K562 (cell line): Measurements from ENCODE around the gene SUCO. TPM values are rescaled to one million over a fixed set of nuclear protein-coding genes. Genes with fewer than 3 reads are reported as not detected.

ENCODE experiments used
- ATAC-seq: fragments of 200-7000 bp; cut with Tn5 transposase; 3 replicates; pipeline ENCODE4 v1.9.1; 2020; ENCODE audit warnings: moderate library complexity
- BruUV-seq: library from RNA; stranded (reverse); fragments of 400-500 nt; replicated peaks from 2 replicates; lab custom pipeline; 2021; lab: Mats Ljungman, UMichigan
- CTCF ChIA-PET: fragments of 300-600 bp; formaldehyde crosslinking; extraction: SDS; loops from one replicate; lab custom pipeline; 2021; ENCODE audit warnings: low intra/inter-chr PET ratio; lab: Yijun Ruan, JAX
- POLR2A ChIA-PET: fragments of 300-600, 350-650 bp; sonication (Branson Sonifier 250); formaldehyde crosslinking; extraction: SDS; loops from one replicate; lab custom pipeline; 2021; ENCODE audit warnings: antibody characterized with exemption, inconsistent platforms; lab: Yijun Ruan, JAX
- DNase-seq, 4 experiments: peaks; one replicate each; pipeline versions ENCODE4 v3.0.0 to v3.0.0-alpha.2; 2011 to 2018; ENCODE audit warnings: low spot score in 3 of 4, mixed read lengths in 3 of 4; ENCODE audit errors: extremely low read depth in 1 of 4
- FAIRE-seq: peaks from 2 replicates; lab custom pipeline; 2011; peaks lifted over from hg19 to GRCh38; lab: Jason Lieb, UNC
- H2AFZ ChIP-seq: 2 replicates; pipeline ENCODE4 v1.6.0; 2011; ENCODE audit warnings: low read depth, low read length, control low read depth, inconsistent platforms
- H3K27ac ChIP-seq: fragments of 200-600 bp; 3 replicates; pipeline ENCODE4 v1.8.0; 2011; ENCODE audit warnings: low read depth, mild to moderate bottlenecking, control low read depth, inconsistent platforms, low read length, moderate library complexity, mixed read lengths; ENCODE audit errors: extremely low read depth
- H3K27me3 ChIP-seq, 2 experiments: fragments of 300-600 bp in 1 of 2; 2 replicates in 1 of 2; 3 replicates in 1 of 2; pipeline versions ENCODE4 v1.6.0 to v1.8.0; 2011; ENCODE audit warnings: inconsistent platforms in 2 of 2, low read length in 2 of 2, mild to moderate bottlenecking in 1 of 2, mixed read lengths in 1 of 2, moderate library complexity in 1 of 2; ENCODE audit not compliant: control insufficient read depth in 2 of 2, insufficient read depth in 2 of 2
- H3K36me3 ChIP-seq: fragments of 300-600 bp; 3 replicates; pipeline ENCODE4 v1.8.0; 2011; ENCODE audit warnings: mild to moderate bottlenecking, low read length, inconsistent platforms; ENCODE audit not compliant: control insufficient read depth, insufficient read depth
- H3K4me1 ChIP-seq, 2 experiments: fragments of 200-600 bp in 1 of 2; replicated peaks in 1 of 2; 2 replicates in 1 of 2; 3 replicates in 1 of 2; pipeline versions ENCODE4 v1.5.1 to v1.8.0; 2011; ENCODE audit warnings: inconsistent platforms in 2 of 2, low read length in 2 of 2, mild to moderate bottlenecking in 1 of 2, mixed read lengths in 1 of 2, moderate library complexity in 1 of 2; ENCODE audit not compliant: control insufficient read depth in 2 of 2, insufficient read depth in 2 of 2
- H3K4me2 ChIP-seq: 2 replicates; pipeline ENCODE4 v1.6.1; 2011; ENCODE audit warnings: low read length, control low read depth, inconsistent platforms, mixed read lengths; ENCODE audit not compliant: insufficient read depth
- H3K4me3 ChIP-seq: fragments of 200-600 bp; sonication (generic), shearing (Covaris generic); 2 replicates; pipeline ENCODE4 v1.5.1; 2016; ENCODE audit warnings: control low read depth, inconsistent platforms
- H3K79me2 ChIP-seq: fragments of 200-600 bp; 3 replicates; pipeline ENCODE4 v1.8.0; 2011; ENCODE audit warnings: low read length, inconsistent platforms; ENCODE audit not compliant: control insufficient read depth, insufficient read depth
- H3K9ac ChIP-seq, 2 experiments: 2 replicates each; pipeline versions ENCODE4 v1.6.0 to v1.6.1; 2011; ENCODE audit warnings: low read depth in 2 of 2, low read length in 2 of 2, control low read depth in 1 of 2, inconsistent platforms in 1 of 2, mild to moderate bottlenecking in 1 of 2, mixed read lengths in 1 of 2; ENCODE audit not compliant: insufficient read depth in 1 of 2
- H3K9me1 ChIP-seq: one replicate; pipeline ENCODE4 v1.6.0; 2011; ENCODE audit warnings: inconsistent platforms, mild to moderate bottlenecking, low read length, moderate library complexity; ENCODE audit not compliant: control insufficient read depth, insufficient read depth
- H3K9me3 ChIP-seq: replicated peaks from 2 replicates; pipeline ENCODE4 v1.5.1; 2011; ENCODE audit warnings: low read depth, low read length, inconsistent platforms; ENCODE audit not compliant: control insufficient read depth, insufficient read depth
- H4K20me1 ChIP-seq: replicated peaks from 2 replicates; pipeline ENCODE4 v1.6.1; 2011; ENCODE audit warnings: low read length, inconsistent platforms, mixed read lengths; ENCODE audit not compliant: control insufficient read depth, insufficient read depth
- BHLHE40 ChIP-seq: IDR thresholded peaks from 2 replicates; pipeline ENCODE4 v1.6.1; 2011; ENCODE audit warnings: low read length, improper control_type of control experiment
- CEBPB ChIP-seq: fragments of 450-650 bp; IDR thresholded peaks from 2 replicates; pipeline ENCODE4 v1.6.1; 2016; ENCODE audit warnings: missing genetic modification characterization, missing compliant biosample characterization
- JUND ChIP-seq, 2 experiments: IDR thresholded peaks; 2 replicates in 1 of 2; 3 replicates in 1 of 2; pipeline ENCODE4 v1.6.1; 2011; ENCODE audit warnings: borderline replicate concordance in 2 of 2, low read depth in 2 of 2, low read length in 2 of 2, improper control_type of control experiment in 1 of 2, missing biosample characterization in 1 of 2, missing genetic modification characterization in 1 of 2, missing genetic modification reagents in 1 of 2
- NCOR1 ChIP-seq: fragments of 450-650 bp; IDR thresholded peaks from 2 replicates; pipeline ENCODE4 v1.6.1; 2016; ENCODE audit warnings: mild to moderate bottlenecking, moderate library complexity
- PHB2 ChIP-seq: fragments of 450-650 bp; IDR thresholded peaks from 2 replicates; pipeline ENCODE4 v1.6.1; 2017; ENCODE audit warnings: low read depth
- PTRF ChIP-seq: fragments of 450-650 bp; IDR thresholded peaks from 2 replicates; pipeline ENCODE4 v1.6.1; 2016; ENCODE audit warnings: mild to moderate bottlenecking, missing genetic modification characterization, missing compliant biosample characterization
- SMC3 ChIP-seq: conservative IDR thresholded peaks from 2 replicates; pipeline ENCODE4 v1.6.1; 2011; ENCODE audit warnings: low read depth, low read length, improper control_type of control experiment; ENCODE audit not compliant: insufficient read depth
- WGBS: fragments of 100-300 bp; shearing (Covaris generic); methylation state at CpG from one replicate; pipeline ENCODE4 v1.1.6; 2016; ENCODE audit warnings: low coverage, mixed read lengths; ENCODE audit not compliant: insufficient coverage; ENCODE audit errors: missing lambda C conversion rate; 5-methylcytosine and 5-hydroxymethylcytosine counted together
- in situ Hi-C: fragments of 300-500 bp; cut with MboI; formaldehyde crosslinking; loops from 4 replicates; pipeline ENCODE4 v1.15.0; 2018; ENCODE audit warnings: inconsistent platforms, mixed read lengths
- intact Hi-C: fragments of 100-400 bp; cut with micrococcal nuclease; formaldehyde crosslinking; loops from 2 replicates; pipeline ENCODE4 v1.14.2; 2022
- polyA plus RNA-seq, 8 experiments: library from polyadenylated mRNA; depleted of rRNA in 4 of 8; stranded (reverse) in 5 of 8; unstranded in 3 of 8; fragments of >200 nt; fragmentation: Nextera tagmentation in 2 of 8; fragmentation: Illumina TruSeq in 1 of 8; extraction: Ambion mirVana in 2 of 8; extraction: Trizol in 1 of 8; gene quantifications; 2 replicates each; pipeline versions ENCODE4 v1.2.1 to v1.2.3, GENCODE V29; 2011 to 2014; ENCODE audit warnings: inconsistent platforms in 1 of 8, missing spikeins in 1 of 8
- total RNA-seq, 7 experiments: library from RNA; depleted of rRNA in 6 of 7; stranded (reverse); fragments of >200 nt in 6 of 7; fragmentation: Illumina TruSeq in 2 of 7; extraction: Trizol in 2 of 7; gene quantifications; 2 replicates each; pipeline versions ENCODE4 v1.2.1 to v1.2.3, GENCODE V29; 2011 to 2021; ENCODE audit warnings: low replicate concordance in 1 of 7
- TF ChIP-seq, protein P1 (sequence below): fragments of 250-450 bp; sonication (Bioruptor Pico); IDR thresholded peaks from 2 replicates; pipeline ENCODE4 v1.4.0; 2020; ENCODE audit warnings: borderline replicate concordance
- TF ChIP-seq, protein P2 (sequence below): fragments of 450-650 bp; IDR thresholded peaks from 2 replicates; pipeline ENCODE4 v1.7.0; 2016; ENCODE audit warnings: borderline replicate concordance

SUCO gene
- total and polyA plus RNA-seq, 9 of the 15 experiments (the other 6 are each of a cell fraction or from before 2014, with no cell fraction given) = 2.5 to 20.6 (median 14.3) TPM

DNA sequence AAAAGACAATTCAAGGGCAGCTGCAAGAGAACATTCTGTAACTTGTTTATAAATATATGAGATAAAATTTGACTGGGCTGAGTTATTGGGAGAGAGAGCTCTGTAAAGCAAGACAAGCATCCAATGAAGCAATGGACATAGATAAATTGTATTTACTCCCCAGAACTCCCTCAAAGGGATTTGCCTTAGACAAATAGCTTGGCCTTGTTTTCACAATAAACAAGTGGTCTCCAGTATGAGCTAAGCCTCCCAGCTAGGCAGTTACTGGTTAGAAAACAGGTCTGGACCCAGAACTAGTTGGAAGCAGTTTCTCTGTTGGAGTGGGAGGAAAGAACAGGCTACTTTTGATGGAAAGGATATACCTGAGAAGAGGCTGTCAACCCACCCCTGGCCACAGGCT, 25.2 kb upstream of the SUCO start (continued):
- TF ChIP-seq BHLHE40 (no peak), JUND (IDR thresholded peaks at IDR 0.05; ENCODE audit: borderline replicate concordance, low read depth, low read length) (no peak), JUND (tag; IDR thresholded peaks at IDR 0.05; ENCODE audit: borderline replicate concordance, low read depth, low read length) (no peak), PHB2 (no peak), PTRF (tag) (no peak), NCOR1 (no peak)
- TF ChIP-seq, protein P1, sequence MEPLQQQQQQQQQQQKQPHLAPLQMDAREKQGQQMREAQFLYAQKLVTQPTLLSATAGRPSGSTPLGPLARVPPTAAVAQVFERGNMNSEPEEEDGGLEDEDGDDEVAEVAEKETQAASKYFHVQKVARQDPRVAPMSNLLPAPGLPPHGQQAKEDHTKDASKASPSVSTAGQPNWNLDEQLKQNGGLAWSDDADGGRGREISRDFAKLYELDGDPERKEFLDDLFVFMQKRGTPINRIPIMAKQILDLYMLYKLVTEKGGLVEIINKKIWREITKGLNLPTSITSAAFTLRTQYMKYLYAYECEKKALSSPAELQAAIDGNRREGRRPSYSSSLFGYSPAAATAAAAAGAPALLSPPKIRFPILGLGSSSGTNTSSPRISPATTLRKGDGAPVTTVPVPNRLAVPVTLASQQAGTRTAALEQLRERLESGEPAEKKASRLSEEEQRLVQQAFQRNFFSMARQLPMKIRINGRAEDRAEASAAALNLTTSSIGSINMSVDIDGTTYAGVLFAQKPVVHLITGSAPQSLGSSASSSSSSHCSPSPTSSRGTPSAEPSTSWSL (CRISPR knock-in tag) = no peak
- TF ChIP-seq, protein P2, sequence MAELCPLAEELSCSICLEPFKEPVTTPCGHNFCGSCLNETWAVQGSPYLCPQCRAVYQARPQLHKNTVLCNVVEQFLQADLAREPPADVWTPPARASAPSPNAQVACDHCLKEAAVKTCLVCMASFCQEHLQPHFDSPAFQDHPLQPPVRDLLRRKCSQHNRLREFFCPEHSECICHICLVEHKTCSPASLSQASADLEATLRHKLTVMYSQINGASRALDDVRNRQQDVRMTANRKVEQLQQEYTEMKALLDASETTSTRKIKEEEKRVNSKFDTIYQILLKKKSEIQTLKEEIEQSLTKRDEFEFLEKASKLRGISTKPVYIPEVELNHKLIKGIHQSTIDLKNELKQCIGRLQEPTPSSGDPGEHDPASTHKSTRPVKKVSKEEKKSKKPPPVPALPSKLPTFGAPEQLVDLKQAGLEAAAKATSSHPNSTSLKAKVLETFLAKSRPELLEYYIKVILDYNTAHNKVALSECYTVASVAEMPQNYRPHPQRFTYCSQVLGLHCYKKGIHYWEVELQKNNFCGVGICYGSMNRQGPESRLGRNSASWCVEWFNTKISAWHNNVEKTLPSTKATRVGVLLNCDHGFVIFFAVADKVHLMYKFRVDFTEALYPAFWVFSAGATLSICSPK = no peak
- TF ChIP-seq, all 486 proteins: peak for 0

DNA sequence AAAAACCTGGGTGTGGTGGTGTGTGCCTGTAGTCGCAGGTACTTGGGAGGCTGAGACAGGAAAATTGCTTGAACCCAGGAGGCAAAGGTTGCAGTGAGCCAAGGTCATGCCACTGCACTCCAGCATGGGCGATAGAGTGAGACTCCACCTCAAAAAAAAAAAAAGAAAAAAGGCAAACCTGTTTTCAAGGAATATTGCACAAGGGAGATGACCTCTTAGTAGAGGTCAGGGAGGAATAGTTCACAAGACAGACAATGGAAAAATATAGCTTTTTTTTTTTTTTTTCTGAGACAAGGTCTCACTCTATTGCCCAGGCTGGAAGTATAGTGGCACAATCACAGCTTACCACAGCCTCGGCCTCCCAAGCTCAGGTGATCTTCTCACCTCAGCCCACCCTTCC, 22.5 kb upstream of the SUCO start:
- ChIA-PET POLR2A (interaction anchor here (0.8 kb wide), 2 partner anchors 11 to 21 kb away, joined by 4 read pairs; no protein-coding TSS in a partner anchor), CTCF (interaction anchor here (0.6 to 0.7 kb wide), 2 partner anchors 9 to 84 kb away, joined by 3 to 4 read pairs; no protein-coding TSS in a partner anchor)
- WGBS = 50% methylated on average over 1 of the region's 3 CpGs
- no peaks in the 10 kb centered on the region; the same call in 1 of the 2 replicates for H3K9me3 ChIP-seq
- no peaks in the 10 kb centered on the region for H3K79me2 ChIP-seq
- H3K27ac ChIP-seq = no peak overlapping the region
- no peak overlapping the region for H3K9ac ChIP-seq
- H3K27me3 ChIP-seq = no peaks in the 10 kb centered on the region
- H2AFZ ChIP-seq = no peak overlapping the region
- in situ Hi-C loops = no loop called here
- ATAC-seq (no peak), DNase-seq (no peak), FAIRE-seq (no peak)
- H3K4me1 ChIP-seq = peaks cover 0 to 11% of the 10 kb centered on the region in 2 experiments; a peak in 1 of 5 replicates
- intact Hi-C loops = no loop called here
- BruUV-seq = no TSS peak
- H3K4me3 ChIP-seq = no peak overlapping the region
- H3K36me3 ChIP-seq = no peaks in the 10 kb centered on the region
- H3K9me1 ChIP-seq = no peaks in the 10 kb centered on the region
- no peaks in the 10 kb centered on the region for H4K20me1 ChIP-seq
- no peak overlapping the region for H3K4me2 ChIP-seq
- TF ChIP-seq SMC3 (no peak), CEBPB (tag) (peak; percentile 26; the same call in 1 of the 2 replicates)
- TF ChIP-seq, all 486 proteins: peak for 1
